Breast epithelium (tissue), 4 donors: Measurements from ENCODE around the gene MAN1B1. TPM values are rescaled to one million over a fixed set of nuclear protein-coding genes. Genes with fewer than 3 reads are reported as not detected.

Source experiments
- DNase-seq, 2 donors: peaks; one replicate each; pipeline ENCODE4 v3.0.0-alpha.2; 2019; ENCODE audit warnings: low spot score in 2 of 2
- H3K27ac ChIP-seq, 2 donors: fragments of 200-600 bp; sonication (generic) in 1 of 2; one replicate each; pipeline ENCODE4 v1.5.1; 2016 to 2019; ENCODE audit warnings: mild to moderate bottlenecking in 1 of 2
- H3K27me3 ChIP-seq, 2 donors: fragments of 200-600 bp; sonication (generic) in 1 of 2; one replicate each; pipeline versions ENCODE4 v1.5.1 to v1.6.0; 2017 to 2019; ENCODE audit warnings: control low read depth in 1 of 2, mild to moderate bottlenecking in 1 of 2
- H3K36me3 ChIP-seq: fragments of 200-600 bp; one replicate; pipeline ENCODE4 v1.5.1; 2019
- H3K4me1 ChIP-seq, 2 donors: fragments of 200-600 bp; sonication (generic); one replicate each; pipeline ENCODE4 v1.5.1; 2016 to 2019; ENCODE audit warnings: control low read depth in 1 of 2
- H3K4me3 ChIP-seq, 3 donors: fragments of 200-600 bp; sonication (generic); 1 replicate in 2 of 3; 2 replicates in 1 of 3; pipeline ENCODE4 v1.5.1; 2016 to 2019; ENCODE audit warnings: mild to moderate bottlenecking in 3 of 3, moderate library complexity in 2 of 3
- H3K9me3 ChIP-seq, 2 donors: fragments of 200-600 bp; sonication (generic) in 1 of 2; one replicate each; pipeline ENCODE4 v1.5.1; 2016 to 2019; ENCODE audit warnings: control low read depth in 1 of 2
- POLR2A ChIP-seq: fragments of 450-650 bp; IDR thresholded peaks from one replicate; pipeline ENCODE4 v1.6.1; 2016; ENCODE audit warnings: antibody characterized with exemption, mild to moderate bottlenecking, moderate library complexity
- POLR2AphosphoS5 ChIP-seq, 3 donors: sonication (generic); formaldehyde crosslinking; IDR thresholded peaks; one replicate each; pipeline ENCODE4 v1.6.1; 2017; ENCODE audit warnings: antibody characterized with exemption in 3 of 3
- intact Hi-C: fragments of 100-400 bp; cut with DNase I; formaldehyde crosslinking; loops from one replicate; pipeline ENCODE4 v1.15.1; 2023; ENCODE audit warnings: low total_unique reads
- total RNA-seq, 3 donors: library from RNA; depleted of rRNA; stranded (reverse); fragments of >200 nt; gene quantifications; one replicate each; pipeline ENCODE4 v1.1.0, GENCODE V29; 2016
- TF ChIP-seq, protein P1 (sequence below), 3 donors: fragments of 450-650 bp; IDR thresholded peaks; one replicate each; pipeline ENCODE4 v1.5.1; 2016 to 2017; ENCODE audit warnings: antibody characterized with exemption in 3 of 3, mild to moderate bottlenecking in 3 of 3, moderate library complexity in 3 of 3

The MAN1B1 gene
- total RNA-seq, 3 donors from 2014 or later, result 50.1 to 62.8 (median 50.8) TPM

DNA sequence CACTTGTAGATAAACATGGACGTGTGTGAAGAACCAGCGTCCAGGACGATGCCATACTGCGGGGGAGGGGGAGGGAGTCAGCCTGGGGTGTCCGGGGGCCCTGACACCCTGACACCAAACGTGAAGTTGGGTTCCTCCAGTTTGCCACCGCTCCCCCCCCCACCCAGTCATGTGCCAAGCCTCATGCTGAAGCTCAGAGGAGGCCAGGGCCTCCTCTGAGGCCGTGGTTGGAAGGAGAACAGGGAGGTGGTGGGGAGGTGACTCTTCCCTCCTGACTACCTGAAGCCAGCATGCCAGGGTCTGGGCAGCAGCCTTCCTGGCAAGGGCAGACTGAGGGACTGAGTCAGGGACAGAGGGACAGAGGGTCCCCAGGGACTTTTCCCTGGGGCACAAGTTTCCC is 34.5 kb upstream of the MAN1B1 start:
- peaks cover 5 to 19% of the 10 kb centered on the region in 2 donors for H3K27me3 ChIP-seq
- no peaks in the 10 kb centered on the region for H3K36me3 ChIP-seq
- no peak overlapping the region for H3K27ac ChIP-seq
- no peaks in the 10 kb centered on the region for H3K9me3 ChIP-seq
- intact Hi-C loops, result no loop called here
- DNase-seq, result no peak
- TF ChIP-seq POLR2AphosphoS5 (IDR thresholded peaks at IDR 0.05) (no peak), POLR2A (no peak)
- TF ChIP-seq, protein P1, sequence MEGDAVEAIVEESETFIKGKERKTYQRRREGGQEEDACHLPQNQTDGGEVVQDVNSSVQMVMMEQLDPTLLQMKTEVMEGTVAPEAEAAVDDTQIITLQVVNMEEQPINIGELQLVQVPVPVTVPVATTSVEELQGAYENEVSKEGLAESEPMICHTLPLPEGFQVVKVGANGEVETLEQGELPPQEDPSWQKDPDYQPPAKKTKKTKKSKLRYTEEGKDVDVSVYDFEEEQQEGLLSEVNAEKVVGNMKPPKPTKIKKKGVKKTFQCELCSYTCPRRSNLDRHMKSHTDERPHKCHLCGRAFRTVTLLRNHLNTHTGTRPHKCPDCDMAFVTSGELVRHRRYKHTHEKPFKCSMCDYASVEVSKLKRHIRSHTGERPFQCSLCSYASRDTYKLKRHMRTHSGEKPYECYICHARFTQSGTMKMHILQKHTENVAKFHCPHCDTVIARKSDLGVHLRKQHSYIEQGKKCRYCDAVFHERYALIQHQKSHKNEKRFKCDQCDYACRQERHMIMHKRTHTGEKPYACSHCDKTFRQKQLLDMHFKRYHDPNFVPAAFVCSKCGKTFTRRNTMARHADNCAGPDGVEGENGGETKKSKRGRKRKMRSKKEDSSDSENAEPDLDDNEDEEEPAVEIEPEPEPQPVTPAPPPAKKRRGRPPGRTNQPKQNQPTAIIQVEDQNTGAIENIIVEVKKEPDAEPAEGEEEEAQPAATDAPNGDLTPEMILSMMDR (IDR thresholded peaks at IDR 0.05), result no peak
- peaks cover 14 to 18% of the 10 kb centered on the region in 2 donors for H3K4me1 ChIP-seq
- no peak overlapping the region for H3K4me3 ChIP-seq

DNA sequence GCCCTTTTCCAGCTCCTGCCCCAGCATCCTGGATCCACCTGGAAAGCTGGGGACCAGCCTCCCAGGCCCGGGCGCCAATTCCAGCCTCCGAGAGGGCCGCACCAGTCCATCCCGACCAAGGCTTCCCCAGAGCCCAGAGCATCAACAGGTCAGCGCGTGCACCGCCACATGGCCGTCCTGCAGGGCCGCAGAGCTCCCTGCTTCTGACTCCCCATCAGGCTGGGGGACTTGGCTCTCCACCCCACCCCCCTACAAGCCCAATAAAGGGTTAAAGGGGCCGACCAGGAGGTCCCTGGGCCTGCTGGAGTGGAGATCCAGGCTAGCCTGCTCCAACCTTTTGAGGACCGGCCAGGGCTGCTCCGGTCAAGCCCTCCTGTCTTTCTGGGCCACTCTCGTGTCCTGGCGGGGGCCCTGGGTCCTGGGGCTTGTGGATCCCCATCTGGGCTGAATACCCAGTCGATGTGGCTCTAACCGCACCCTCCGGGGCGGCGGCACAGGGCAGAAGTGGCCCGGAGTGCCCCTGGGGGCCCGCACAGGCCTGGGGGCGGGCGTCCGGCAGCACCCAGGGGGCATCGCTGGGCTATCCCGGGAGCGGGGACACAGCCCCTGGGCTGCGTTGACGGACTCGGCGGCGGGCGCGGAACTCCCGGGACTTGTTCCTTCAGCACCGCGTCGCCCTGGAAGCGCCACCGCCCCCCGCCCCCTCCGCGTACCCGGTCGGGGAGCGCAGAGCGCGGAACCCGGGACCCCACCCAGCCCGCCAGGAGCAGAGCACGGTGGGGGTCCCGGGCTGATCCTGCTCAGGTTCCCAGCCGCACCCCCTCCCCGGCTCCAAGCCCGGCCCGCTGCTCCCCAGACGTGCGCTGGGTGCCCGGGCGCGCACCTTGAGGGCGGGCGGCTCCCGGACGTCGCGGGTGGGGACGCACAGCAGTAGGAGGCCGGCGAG is 33.5 kb upstream of the MAN1B1 start:
- DNase-seq, result no peak
- no peaks in the 10 kb centered on the region for H3K9me3 ChIP-seq
- TF ChIP-seq, protein P1 (IDR thresholded peaks at IDR 0.05), result no peak
- TF ChIP-seq POLR2A (no peak), POLR2AphosphoS5 (IDR thresholded peaks at IDR 0.05) (no peak)
- H3K36me3 ChIP-seq, result no peaks in the 10 kb centered on the region
- H3K4me3 ChIP-seq, result peak overlapping the region; percentile 9 to 79 (median 63)
- peaks cover 5 to 12% of the 10 kb centered on the region in 2 donors for H3K27me3 ChIP-seq
- intact Hi-C loops, result no loop called here
- peak overlapping the region; percentile 78 to 84 for H3K27ac ChIP-seq
- peaks cover 14 to 18% of the 10 kb centered on the region in 2 donors for H3K4me1 ChIP-seq

GRCh38 chr9:137053944-137054931 is 32.5 kb upstream of the MAN1B1 start, which contains the start of gene ENTPD2:
Gene ENTPD2, minus strand, starts transcription at chr9:137054061. Its CDS starts 64 bp downstream, at chr9:137053997.
- no peaks in the 10 kb centered on the region for H3K36me3 ChIP-seq
- TF ChIP-seq POLR2A, result no peak
- TF ChIP-seq POLR2AphosphoS5 (IDR thresholded peaks at IDR 0.05), result peak in 2 of 3 donors; percentile 12 to 25
- no peaks in the 10 kb centered on the region for H3K9me3 ChIP-seq
- peaks cover 0 to 5% of the 10 kb centered on the region in 2 donors for H3K27me3 ChIP-seq
- peak in 1 of 2 donors; percentile 67 for DNase-seq
- intact Hi-C loops, result no loop called here
- peak within 1 kb of the TSS; percentile 9 to 79 (median 63) for H3K4me3 ChIP-seq
- peaks cover 14 to 18% of the 10 kb centered on the region in 2 donors for H3K4me1 ChIP-seq
- peak within 1 kb of the TSS; percentile 78 to 84 for H3K27ac ChIP-seq

DNA sequence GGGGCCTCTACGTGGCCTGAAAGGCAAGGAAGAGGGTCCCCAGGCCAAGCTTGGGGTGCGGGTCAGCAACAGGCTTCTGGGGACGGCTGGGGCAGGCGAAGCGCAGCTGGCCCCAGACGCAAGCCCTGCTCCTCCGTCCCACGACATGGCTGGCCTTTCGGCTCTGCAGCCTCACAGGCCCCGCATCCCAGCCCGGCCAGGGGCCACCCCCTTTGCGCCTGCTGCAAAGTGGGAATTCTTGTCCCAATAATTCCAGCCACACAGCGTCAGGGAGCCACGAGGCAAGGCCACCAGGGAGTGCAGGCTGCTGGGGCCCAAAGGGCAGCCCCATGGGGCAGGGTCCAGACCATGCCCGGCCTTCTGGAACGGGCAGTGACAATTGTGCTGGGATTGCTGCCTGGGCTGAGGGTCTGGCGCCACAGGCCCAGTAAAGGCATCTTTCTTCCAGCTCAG is 31.8 kb upstream of the MAN1B1 start:
- H3K9me3 ChIP-seq, result no peaks in the 10 kb centered on the region
- TF ChIP-seq, protein P1 (IDR thresholded peaks at IDR 0.05), result no peak
- TF ChIP-seq POLR2AphosphoS5 (IDR thresholded peaks at IDR 0.05), result no peak
- peak overlapping the region in 2 of 3 donors; percentile 63 to 79 for H3K4me3 ChIP-seq
- DNase-seq, result no peak
- no peaks in the 10 kb centered on the region for H3K27me3 ChIP-seq
- H3K36me3 ChIP-seq, result no peaks in the 10 kb centered on the region
- peaks cover 14 to 18% of the 10 kb centered on the region in 2 donors for H3K4me1 ChIP-seq
- intact Hi-C loops, result no loop called here
- H3K27ac ChIP-seq, result peak overlapping the region; percentile 78 to 84
